GM18519 (cell line): Measurements from ENCODE around the gene DGCR2.
"Not testable (repeated sequence)": the region's sequence is repeated elsewhere in the genome, so short reads cannot be mapped to it uniquely, and the experiment has no call there.

Source experiments
- ATAC-seq: cut with Tn5 transposase; IDR thresholded peaks from one replicate; pipeline ENCODE4 v1.9.1; 2021; ENCODE audit warnings: mild to moderate bottlenecking, moderate library complexity; ENCODE audit not compliant: unreplicated experiment, low FRiP score

Gene DGCR2

GRCh38 chr22:19122143-19122751 is at the start of gene DGCR2:
DGCR2 (minus strand) TSS chr22:19122412; CDS start chr22:19122206, 206 bp downstream.
- ATAC-seq = peak; percentile 62

- no peak for ATAC-seq
Observed at GRCh38 chr22:19169947-19170318, 47.7 kb upstream of the DGCR2 start.

GRCh38 chr22:19169002-19169946 is 47.1 kb upstream of the DGCR2 start:
- no peak for ATAC-seq

GRCh38 chr22:19168088-19168890 is 46.1 kb upstream of the DGCR2 start:
- ATAC-seq = no peak

- no peak for ATAC-seq
Observed at GRCh38 chr22:19167106-19167869, 45.1 kb upstream of the DGCR2 start.

GRCh38 chr22:19166421-19166820 is 44.2 kb upstream of the DGCR2 start:
- ATAC-seq = no peak

GRCh38 chr22:19164425-19164824 is 42.2 kb upstream of the DGCR2 start:
- ATAC-seq = no peak

GRCh38 chr22:19158649-19159048 is 36.4 kb upstream of the DGCR2 start:
- ATAC-seq = not testable (repeated sequence)

- not testable (repeated sequence) for ATAC-seq
Observed at GRCh38 chr22:19156109-19156508, 33.9 kb upstream of the DGCR2 start.

GRCh38 chr22:19152942-19153883 is 31.0 kb upstream of the DGCR2 start:
- ATAC-seq = no peak

- ATAC-seq = no peak
Observed at GRCh38 chr22:19151329-19152191, 29.3 kb upstream of the DGCR2 start.

GRCh38 chr22:19150482-19151328 is 28.5 kb upstream of the DGCR2 start:
- ATAC-seq = no peak

GRCh38 chr22:19149991-19150390 is 27.8 kb upstream of the DGCR2 start, which contains the start of gene GSC2:
GSC2 (minus strand) TSS chr22:19150292; CDS start chr22:19150283, 9 bp downstream.
- no peak for ATAC-seq

- no peak for ATAC-seq
Observed at GRCh38 chr22:19149047-19149883, 27.1 kb upstream of the DGCR2 start.

- no peak for ATAC-seq
Observed at GRCh38 chr22:19148417-19149046, 26.3 kb upstream of the DGCR2 start.
